Kidney (tissue), 14 donors: ENCODE measurements around the gene WNT3. TPM values are rescaled to one million over a fixed set of nuclear protein-coding genes. Genes with fewer than 3 reads are reported as not detected.

ENCODE experiments used
- DNase-seq, 5 donors: peaks; one replicate each; pipeline ENCODE4 v3.0.0-alpha.2; 2013 to 2020
- FAIRE-seq: peaks from 2 replicates; lab custom pipeline; 2012; peaks lifted over from hg19 to GRCh38; lab: Jason Lieb, UNC
- H3K27ac ChIP-seq, 2 donors: one replicate each; pipeline ENCODE4 v1.7.0; 2013; ENCODE audit warnings: low read depth in 2 of 2, low read length in 2 of 2, inconsistent platforms in 1 of 2
- H3K27me3 ChIP-seq: one replicate; pipeline ENCODE4 v1.7.1; 2013; ENCODE audit warnings: low read length, inconsistent platforms; ENCODE audit not compliant: control insufficient read depth, insufficient read depth
- H3K36me3 ChIP-seq, 3 donors: one replicate each; pipeline versions ENCODE4 v1.7.0 to v1.7.1; 2013; ENCODE audit warnings: low read length in 3 of 3, control low read depth in 1 of 3, inconsistent platforms in 1 of 3; ENCODE audit not compliant: insufficient read depth in 3 of 3, control insufficient read depth in 2 of 3
- H3K4me1 ChIP-seq, 3 donors: one replicate each; pipeline versions ENCODE4 v1.7.0 to v1.7.1; 2013; ENCODE audit warnings: low read length in 3 of 3, inconsistent platforms in 1 of 3, low read depth in 1 of 3; ENCODE audit not compliant: control insufficient read depth in 2 of 3, insufficient read depth in 2 of 3
- H3K4me3 ChIP-seq, 3 donors: one replicate each; pipeline versions ENCODE4 v1.7.0 to v1.8.1; 2013; ENCODE audit warnings: low read length in 3 of 3, control low read depth in 1 of 3, inconsistent platforms in 1 of 3
- H3K9ac ChIP-seq, 3 donors: one replicate each; pipeline versions ENCODE4 v1.7.0 to v1.7.1; 2013; ENCODE audit warnings: low read length in 3 of 3, control low read depth in 1 of 3, inconsistent platforms in 1 of 3
- H3K9me3 ChIP-seq, 3 donors: one replicate each; pipeline versions ENCODE4 v1.7.0 to v1.7.1; 2013; ENCODE audit warnings: low read length in 3 of 3, control low read depth in 1 of 3, inconsistent platforms in 1 of 3; ENCODE audit not compliant: control insufficient read depth in 2 of 3, insufficient read depth in 1 of 3
- CTCF ChIP-seq: IDR thresholded peaks from 3 replicates; pipeline ENCODE4 v1.5.1; 2012; ENCODE audit warnings: mild to moderate bottlenecking, moderate library complexity, borderline replicate concordance; ENCODE audit not compliant: insufficient read depth; ENCODE audit errors: extremely low read depth
- intact Hi-C: fragments of 100-400 bp; cut with DNase I; formaldehyde crosslinking; loops from one replicate; pipeline ENCODE4 v1.11.1; 2022
- polyA plus RNA-seq: library from polyadenylated mRNA; stranded (reverse); fragments of 350-450 nt; fragmentation: Illumina TruSeq; extraction: RNeasy Lipid Tissue Mini Kit (QIAGEN cat#74804); gene quantifications from one replicate; pipeline ENCODE4 v1.2.3, GENCODE V29; 2014; ENCODE audit warnings: low read depth, low replicate concordance; ENCODE audit not compliant: insufficient read depth
- total RNA-seq: library from RNA; stranded (reverse); fragmentation: NEBNext Ultra II Directional; extraction: Animal tissue kit (Norgen Biotek cat#: 25700); gene quantifications from one replicate; pipeline ENCODE4 v1.2.1, GENCODE V29; 2021
- donor health status: control.
- donor health status: control.
- donor health status: control.
- donor health status: control.
- donor health status: control.
- donor health status: DM: yes; HTN: yes; CAD: no.
- donor health status: Normal renal cell carcinoma (clear cell type).

Gene WNT3
- total and polyA plus RNA-seq, 2 donors from 2014 or later: 0.38 to 1.3 TPM

GRCh38 chr17:46809110-46809571 lies 9.4 kb downstream of the WNT3 start:
- TF ChIP-seq CTCF: no peak

GRCh38 chr17:46805771-46806170 lies 12.7 kb downstream of the WNT3 start:
- Histone ChIP-seq H3K9me3 (no peaks in the 10 kb centered on the region), H3K27me3 (no peaks in the 10 kb centered on the region), H3K36me3 (no peaks in the 10 kb centered on the region), H3K4me1 (no peaks in the 10 kb centered on the region), H3K4me3 (no peak overlapping the region), H3K27ac (no peak overlapping the region), H3K9ac (no peak overlapping the region)
- FAIRE-seq (no peak), DNase-seq (no peak)
- TF ChIP-seq CTCF: no peak
- intact Hi-C loops: no loop called here

More at GRCh38 chr17:46809110-46809571, 9.4 kb downstream of the WNT3 start:
- intact Hi-C loops: no loop called here
- FAIRE-seq: no peak
- no peak for DNase-seq
- no peaks in the 10 kb centered on the region for H3K36me3 ChIP-seq
- no peak overlapping the region for H3K4me3 ChIP-seq
- no peak overlapping the region for H3K9ac ChIP-seq
- H3K4me1 ChIP-seq: no peaks in the 10 kb centered on the region
- H3K9me3 ChIP-seq: no peaks in the 10 kb centered on the region
- no peak overlapping the region for H3K27ac ChIP-seq
- H3K27me3 ChIP-seq: no peaks in the 10 kb centered on the region

GRCh38 chr17:46803544-46803943 lies 14.9 kb downstream of the WNT3 start:
- intact Hi-C loops: no loop called here
- no peaks in the 10 kb centered on the region for H3K9me3 ChIP-seq
- no peaks in the 10 kb centered on the region for H3K36me3 ChIP-seq
- no peaks in the 10 kb centered on the region for H3K27me3 ChIP-seq
- no peak overlapping the region for H3K9ac ChIP-seq
- FAIRE-seq (no peak), DNase-seq (no peak)
- no peak overlapping the region for H3K27ac ChIP-seq
- H3K4me3 ChIP-seq: no peak overlapping the region
- TF ChIP-seq CTCF: no peak
- no peaks in the 10 kb centered on the region for H3K4me1 ChIP-seq

- intact Hi-C loops: no loop called here
- FAIRE-seq (no peak), DNase-seq (no peak)
- H3K27me3 ChIP-seq: no peaks in the 10 kb centered on the region
- no peaks in the 10 kb centered on the region for H3K36me3 ChIP-seq
- no peaks in the 10 kb centered on the region for H3K4me1 ChIP-seq
- no peak overlapping the region for H3K9ac ChIP-seq
- H3K27ac ChIP-seq: no peak overlapping the region
- TF ChIP-seq CTCF: no peak
- no peak overlapping the region for H3K4me3 ChIP-seq
- no peaks in the 10 kb centered on the region for H3K9me3 ChIP-seq
These were observed 15.7 kb downstream of the WNT3 start for GRCh38 chr17:46802800-46803199.
